ACC112 (cell line): ENCODE data around the gene BCAS1.

Experiments used
- H2AFZ ChIP-seq: fragments of 200-600 bp; sonication (generic); one replicate; pipeline ENCODE4 v1.6.0; 2017; ENCODE audit warnings: antibody characterized with exemption, low read length; ENCODE audit not compliant: unreplicated experiment
- H3K27ac ChIP-seq: fragments of 200-600 bp; sonication (generic); 2 replicates; pipeline ENCODE4 v1.5.1; 2014; ENCODE audit warnings: low read depth, mild to moderate bottlenecking, antibody characterized with exemption, low read length, moderate library complexity
- H3K27me3 ChIP-seq: fragments of 200-600 bp; sonication (generic); 2 replicates; pipeline ENCODE4 v1.6.1; 2014; ENCODE audit warnings: mild to moderate bottlenecking, antibody characterized with exemption, low read length, moderate library complexity, mixed read lengths; ENCODE audit not compliant: insufficient read depth
- H3K36me3 ChIP-seq: fragments of 200-600 bp; sonication (generic); 2 replicates; pipeline ENCODE4 v1.6.1; 2016; ENCODE audit warnings: mild to moderate bottlenecking, antibody characterized with exemption, low read length, moderate library complexity, mixed read lengths; ENCODE audit not compliant: insufficient read depth
- H3K4me1 ChIP-seq: fragments of 200-600 bp; sonication (generic); one replicate; pipeline ENCODE4 v1.6.1; 2016; ENCODE audit warnings: low read length, mixed read lengths; ENCODE audit not compliant: insufficient read depth, unreplicated experiment, control insufficient read depth
- H3K4me3 ChIP-seq: fragments of 200-600 bp; sonication (generic); 2 replicates; pipeline ENCODE4 v1.5.1; 2014; ENCODE audit warnings: mild to moderate bottlenecking, low read depth, low read length
- H3K79me2 ChIP-seq: fragments of 200-600 bp; sonication (generic); one replicate; pipeline ENCODE4 v1.6.0; 2016; ENCODE audit warnings: low read length; ENCODE audit not compliant: control insufficient read depth, unreplicated experiment, insufficient read depth

BCAS1 gene

GRCh38 chr20:54110041-54110440 is 39.6 kb upstream of the BCAS1 start:
- no peak overlapping the region for H3K4me3 ChIP-seq
- no peaks in the 10 kb centered on the region for H3K79me2 ChIP-seq
- H3K4me1 ChIP-seq = no peaks in the 10 kb centered on the region
- H2AFZ ChIP-seq = no peak overlapping the region
- H3K36me3 ChIP-seq = no peaks in the 10 kb centered on the region
- no peaks in the 10 kb centered on the region for H3K27me3 ChIP-seq
- no peak overlapping the region for H3K27ac ChIP-seq

DNA sequence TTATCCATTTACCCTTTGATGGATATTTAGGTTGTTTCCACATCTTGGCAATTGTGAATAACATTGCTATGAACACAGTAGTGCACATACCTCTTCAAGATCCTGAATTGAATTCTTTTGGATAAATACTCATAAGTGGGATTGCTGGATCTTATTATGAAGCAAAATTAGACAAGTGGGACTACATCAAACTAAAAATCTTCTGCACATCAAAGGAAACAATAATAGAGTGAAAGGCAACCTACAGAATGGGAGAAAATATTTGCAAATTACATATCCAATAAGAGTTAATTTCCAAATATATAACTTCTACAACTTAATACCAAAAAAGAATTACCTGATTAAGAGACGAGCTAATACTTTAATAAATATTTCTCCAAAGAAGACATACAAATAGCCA is 38.4 kb upstream of the BCAS1 start:
- Histone ChIP-seq H3K79me2 (no peaks in the 10 kb centered on the region), H3K36me3 (no peaks in the 10 kb centered on the region), H2AFZ (no peak overlapping the region), H3K27ac (no peak overlapping the region), H3K27me3 (no peaks in the 10 kb centered on the region), H3K4me1 (no peaks in the 10 kb centered on the region), H3K4me3 (no peak overlapping the region)

GRCh38 chr20:54108326-54108642 is 37.9 kb upstream of the BCAS1 start:
- Histone ChIP-seq H3K36me3 (no peaks in the 10 kb centered on the region), H2AFZ (no peak overlapping the region), H3K4me1 (no peaks in the 10 kb centered on the region), H3K4me3 (no peak overlapping the region), H3K27ac (no peak overlapping the region), H3K27me3 (no peaks in the 10 kb centered on the region), H3K79me2 (no peaks in the 10 kb centered on the region)

GRCh38 chr20:54107600-54108325 is 37.4 kb upstream of the BCAS1 start:
- H3K27ac ChIP-seq = no peak overlapping the region
- no peak overlapping the region for H2AFZ ChIP-seq
- H3K27me3 ChIP-seq = no peaks in the 10 kb centered on the region

GRCh38 chr20:54107181-54107580 is 36.8 kb upstream of the BCAS1 start:
- H3K27ac ChIP-seq = no peak overlapping the region
- H3K27me3 ChIP-seq = no peaks in the 10 kb centered on the region
- H3K36me3 ChIP-seq = no peaks in the 10 kb centered on the region
- no peak overlapping the region for H2AFZ ChIP-seq
- no peaks in the 10 kb centered on the region for H3K4me1 ChIP-seq
- no peak overlapping the region for H3K4me3 ChIP-seq
- no peaks in the 10 kb centered on the region for H3K79me2 ChIP-seq

More at GRCh38 chr20:54107600-54108325, 37.4 kb upstream of the BCAS1 start:
- no peaks in the 10 kb centered on the region for H3K36me3 ChIP-seq
- H3K4me1 ChIP-seq = no peaks in the 10 kb centered on the region
- no peak overlapping the region for H3K4me3 ChIP-seq
- H3K79me2 ChIP-seq = no peaks in the 10 kb centered on the region

GRCh38 chr20:54106162-54106561 is 35.8 kb upstream of the BCAS1 start:
- no peak overlapping the region for H2AFZ ChIP-seq
- H3K4me3 ChIP-seq = no peak overlapping the region
- no peaks in the 10 kb centered on the region for H3K36me3 ChIP-seq
- no peak overlapping the region for H3K27ac ChIP-seq
- no peaks in the 10 kb centered on the region for H3K79me2 ChIP-seq
- no peaks in the 10 kb centered on the region for H3K27me3 ChIP-seq
- no peaks in the 10 kb centered on the region for H3K4me1 ChIP-seq

DNA sequence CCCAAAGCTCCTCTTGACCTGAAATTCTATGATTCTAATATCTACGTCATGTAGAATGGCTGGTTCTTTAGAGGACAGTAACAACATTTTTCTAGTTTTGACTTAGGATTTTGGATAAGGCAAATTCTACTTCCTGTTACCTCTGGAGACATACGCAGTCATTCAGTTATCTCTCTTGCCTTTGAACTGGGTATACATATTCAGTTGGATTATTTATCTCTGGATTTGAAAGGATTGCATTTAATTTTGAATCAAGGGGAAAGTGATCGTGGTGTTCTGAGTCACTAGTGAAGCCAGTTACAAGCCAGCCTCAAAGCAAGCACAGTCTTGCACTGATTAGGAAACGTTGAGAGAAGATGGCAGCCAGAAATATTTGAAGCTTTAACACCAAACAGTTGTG is 35.3 kb upstream of the BCAS1 start:
- H3K27me3 ChIP-seq = no peaks in the 10 kb centered on the region
- H3K27ac ChIP-seq = no peak overlapping the region
- no peaks in the 10 kb centered on the region for H3K4me1 ChIP-seq
- no peaks in the 10 kb centered on the region for H3K36me3 ChIP-seq
- H2AFZ ChIP-seq = no peak overlapping the region
- H3K4me3 ChIP-seq = no peak overlapping the region
- H3K79me2 ChIP-seq = no peaks in the 10 kb centered on the region

- H2AFZ ChIP-seq = no peak overlapping the region
- no peaks in the 10 kb centered on the region for H3K36me3 ChIP-seq
- H3K27me3 ChIP-seq = no peaks in the 10 kb centered on the region
- H3K4me3 ChIP-seq = no peak overlapping the region
- H3K4me1 ChIP-seq = no peaks in the 10 kb centered on the region
- no peaks in the 10 kb centered on the region for H3K79me2 ChIP-seq
- H3K27ac ChIP-seq = no peak overlapping the region
Observed at GRCh38 chr20:54104781-54105180, 34.4 kb upstream of the BCAS1 start.

DNA sequence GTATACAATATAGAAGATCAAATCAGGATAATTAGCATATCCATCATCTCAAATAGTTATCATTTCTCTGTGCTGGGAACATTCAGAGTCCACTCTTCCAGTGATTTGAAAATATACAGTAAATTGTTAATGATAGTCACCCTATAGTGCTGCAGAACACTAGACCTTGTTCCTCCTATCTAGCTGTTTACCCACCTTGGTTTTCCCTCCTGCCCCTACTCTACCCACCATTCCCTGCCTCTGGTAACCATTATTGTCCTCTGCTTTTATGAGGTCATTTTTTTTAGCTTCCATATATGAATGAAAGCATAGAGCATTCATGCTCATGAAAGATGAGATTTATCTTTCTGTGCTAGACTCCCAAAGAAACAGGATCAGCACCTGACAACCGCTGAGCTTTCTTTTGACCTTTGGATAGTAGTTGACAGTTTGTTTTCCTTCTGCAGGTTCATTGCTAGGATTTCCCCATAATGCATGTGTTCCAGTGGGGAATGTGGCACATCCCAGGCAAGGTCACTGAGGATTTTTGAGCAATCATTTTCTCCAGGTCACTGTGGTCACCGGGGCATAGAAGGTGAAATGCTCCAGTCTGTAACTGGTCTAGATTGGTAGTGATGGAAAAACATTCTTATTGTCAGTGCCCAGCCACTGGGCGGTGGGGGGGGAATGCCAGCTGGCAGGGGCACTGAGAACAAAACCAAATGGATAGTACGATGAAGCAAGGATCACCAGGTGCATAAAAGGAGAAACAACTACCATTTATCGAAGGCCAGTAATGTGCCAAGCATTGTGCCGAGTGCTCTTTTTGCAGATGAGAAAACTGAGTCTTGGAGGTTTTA is 33.6 kb upstream of the BCAS1 start:
- no peaks in the 10 kb centered on the region for H3K4me1 ChIP-seq
- H2AFZ ChIP-seq = peak overlapping the region; percentile 32
- H3K27me3 ChIP-seq = no peaks in the 10 kb centered on the region
- no peak overlapping the region for H3K4me3 ChIP-seq
- H3K79me2 ChIP-seq = no peaks in the 10 kb centered on the region
- no peaks in the 10 kb centered on the region for H3K36me3 ChIP-seq
- no peak overlapping the region for H3K27ac ChIP-seq

GRCh38 chr20:54103067-54103761 is 32.8 kb upstream of the BCAS1 start:
- no peak overlapping the region for H3K4me3 ChIP-seq
- peak overlapping the region; percentile 32 for H2AFZ ChIP-seq
- no peaks in the 10 kb centered on the region for H3K36me3 ChIP-seq
- H3K27ac ChIP-seq = no peak overlapping the region
- no peaks in the 10 kb centered on the region for H3K79me2 ChIP-seq
- H3K27me3 ChIP-seq = no peaks in the 10 kb centered on the region
- no peaks in the 10 kb centered on the region for H3K4me1 ChIP-seq
